Ishikawa (cell line): Measurements from ENCODE around the gene POLD3.

Experiments
- CEBPB ChIP-seq: IDR thresholded peaks from 2 replicates; pipeline ENCODE4 v1.6.1; 2012
- CREB1 ChIP-seq: IDR thresholded peaks from 2 replicates; pipeline ENCODE4 v1.6.1; 2012; ENCODE audit warnings: low read depth
- EGR1 ChIP-seq: IDR thresholded peaks from 2 replicates; pipeline ENCODE4 v1.6.1; 2012
- EP300 ChIP-seq: IDR thresholded peaks from 2 replicates; pipeline ENCODE4 v1.6.1; 2012; ENCODE audit warnings: borderline replicate concordance
- FOXM1 ChIP-seq: IDR thresholded peaks from 2 replicates; pipeline ENCODE4 v1.6.1; 2012; ENCODE audit warnings: low read depth, borderline replicate concordance
- NFIC ChIP-seq: IDR thresholded peaks from 2 replicates; pipeline ENCODE4 v1.6.1; 2012
- RAD21 ChIP-seq: IDR thresholded peaks from 2 replicates; pipeline ENCODE4 v1.6.1; 2012; ENCODE audit warnings: low read depth
- TAF1 ChIP-seq: IDR thresholded peaks from 2 replicates; pipeline ENCODE4 v1.6.1; 2012; ENCODE audit warnings: low read depth, mild to moderate bottlenecking
- TCF12 ChIP-seq: IDR thresholded peaks from 2 replicates; pipeline ENCODE4 v1.6.1; 2012; ENCODE audit warnings: low read depth
- TEAD4 ChIP-seq: IDR thresholded peaks from 2 replicates; pipeline ENCODE4 v1.6.1; 2012
- YY1 ChIP-seq: IDR thresholded peaks from 2 replicates; pipeline ENCODE4 v1.6.1; 2012; ENCODE audit warnings: low read depth
- ZBTB7A ChIP-seq: IDR thresholded peaks from 2 replicates; pipeline ENCODE4 v1.6.1; 2012; ENCODE audit warnings: low read depth
- TF ChIP-seq, protein P1 (sequence below): IDR thresholded peaks from 2 replicates; pipeline ENCODE4 v1.6.1; 2012
- TF ChIP-seq, protein P2 (sequence below): IDR thresholded peaks from 2 replicates; pipeline ENCODE4 v1.6.1; 2012
- TF ChIP-seq, protein P3 (sequence below): IDR thresholded peaks from 2 replicates; pipeline ENCODE4 v1.6.1; 2012; ENCODE audit warnings: low read depth, mild to moderate bottlenecking

The POLD3 gene

DNA sequence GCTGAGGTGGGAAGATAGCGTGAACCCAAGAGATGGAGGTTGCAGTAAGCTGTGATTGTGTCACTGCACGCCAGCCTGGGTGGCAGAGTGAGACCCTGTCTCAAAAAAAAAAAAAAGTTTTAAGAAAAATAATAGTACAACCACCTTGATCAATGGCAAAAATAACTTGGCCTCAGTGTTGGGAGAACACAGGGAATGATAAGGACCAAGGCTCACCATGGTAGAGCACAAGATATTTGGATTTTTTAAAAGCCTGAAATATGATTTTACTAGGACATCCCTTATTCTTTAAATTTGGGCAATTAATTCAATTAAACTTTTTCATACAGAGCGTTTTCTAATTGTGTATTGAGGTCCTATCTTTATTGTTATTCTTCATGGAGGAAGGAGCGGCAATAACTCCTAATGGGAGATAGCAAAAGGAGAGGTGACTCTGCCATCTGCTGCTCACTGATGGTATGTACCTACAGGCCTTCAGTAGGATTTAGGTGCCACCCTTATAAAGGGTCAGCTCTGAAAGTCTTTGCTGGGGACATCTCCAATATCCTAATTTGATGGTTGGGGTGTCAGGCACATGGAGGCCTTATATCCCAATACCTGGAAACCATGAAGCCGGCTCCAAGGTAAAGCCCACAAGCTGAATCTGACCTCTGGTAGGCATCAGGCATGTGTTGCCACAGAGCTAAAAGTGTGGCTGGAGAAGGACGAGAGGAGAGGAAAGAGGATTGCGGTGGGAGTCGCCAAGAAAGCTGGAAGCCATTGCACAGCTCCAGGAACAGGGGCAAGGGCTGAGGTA, 21.9 kb upstream of the POLD3 start:
- TF ChIP-seq TEAD4: no peak
- TF ChIP-seq EGR1: no peak
- TF ChIP-seq RAD21: peak; percentile 97
- TF ChIP-seq, protein P1, sequence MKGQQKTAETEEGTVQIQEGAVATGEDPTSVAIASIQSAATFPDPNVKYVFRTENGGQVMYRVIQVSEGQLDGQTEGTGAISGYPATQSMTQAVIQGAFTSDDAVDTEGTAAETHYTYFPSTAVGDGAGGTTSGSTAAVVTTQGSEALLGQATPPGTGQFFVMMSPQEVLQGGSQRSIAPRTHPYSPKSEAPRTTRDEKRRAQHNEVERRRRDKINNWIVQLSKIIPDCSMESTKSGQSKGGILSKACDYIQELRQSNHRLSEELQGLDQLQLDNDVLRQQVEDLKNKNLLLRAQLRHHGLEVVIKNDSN: no peak
- TF ChIP-seq ZBTB7A: no peak
- TF ChIP-seq YY1: no peak

DNA sequence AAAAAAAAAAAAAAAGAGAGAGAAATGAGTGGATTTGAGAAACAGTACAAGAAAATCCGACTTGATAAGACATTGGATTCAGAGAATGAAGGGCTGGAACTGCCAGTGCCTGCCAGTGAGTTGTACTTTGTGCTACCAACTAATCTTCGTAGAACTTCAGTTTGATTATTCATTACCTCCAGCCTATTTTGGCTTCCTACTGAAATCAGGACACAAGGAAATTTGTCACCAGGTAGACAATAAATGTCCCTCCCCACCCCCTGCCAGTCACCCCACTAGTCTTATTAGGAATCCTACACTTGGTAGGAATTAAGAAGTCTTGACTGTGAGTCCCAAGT, 21.4 kb upstream of the POLD3 start:
- no peak for TF ChIP-seq TEAD4
- TF ChIP-seq, protein P2, sequence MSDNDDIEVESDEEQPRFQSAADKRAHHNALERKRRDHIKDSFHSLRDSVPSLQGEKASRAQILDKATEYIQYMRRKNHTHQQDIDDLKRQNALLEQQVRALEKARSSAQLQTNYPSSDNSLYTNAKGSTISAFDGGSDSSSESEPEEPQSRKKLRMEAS: no peak
- TF ChIP-seq CEBPB: no peak
- TF ChIP-seq, protein P3, sequence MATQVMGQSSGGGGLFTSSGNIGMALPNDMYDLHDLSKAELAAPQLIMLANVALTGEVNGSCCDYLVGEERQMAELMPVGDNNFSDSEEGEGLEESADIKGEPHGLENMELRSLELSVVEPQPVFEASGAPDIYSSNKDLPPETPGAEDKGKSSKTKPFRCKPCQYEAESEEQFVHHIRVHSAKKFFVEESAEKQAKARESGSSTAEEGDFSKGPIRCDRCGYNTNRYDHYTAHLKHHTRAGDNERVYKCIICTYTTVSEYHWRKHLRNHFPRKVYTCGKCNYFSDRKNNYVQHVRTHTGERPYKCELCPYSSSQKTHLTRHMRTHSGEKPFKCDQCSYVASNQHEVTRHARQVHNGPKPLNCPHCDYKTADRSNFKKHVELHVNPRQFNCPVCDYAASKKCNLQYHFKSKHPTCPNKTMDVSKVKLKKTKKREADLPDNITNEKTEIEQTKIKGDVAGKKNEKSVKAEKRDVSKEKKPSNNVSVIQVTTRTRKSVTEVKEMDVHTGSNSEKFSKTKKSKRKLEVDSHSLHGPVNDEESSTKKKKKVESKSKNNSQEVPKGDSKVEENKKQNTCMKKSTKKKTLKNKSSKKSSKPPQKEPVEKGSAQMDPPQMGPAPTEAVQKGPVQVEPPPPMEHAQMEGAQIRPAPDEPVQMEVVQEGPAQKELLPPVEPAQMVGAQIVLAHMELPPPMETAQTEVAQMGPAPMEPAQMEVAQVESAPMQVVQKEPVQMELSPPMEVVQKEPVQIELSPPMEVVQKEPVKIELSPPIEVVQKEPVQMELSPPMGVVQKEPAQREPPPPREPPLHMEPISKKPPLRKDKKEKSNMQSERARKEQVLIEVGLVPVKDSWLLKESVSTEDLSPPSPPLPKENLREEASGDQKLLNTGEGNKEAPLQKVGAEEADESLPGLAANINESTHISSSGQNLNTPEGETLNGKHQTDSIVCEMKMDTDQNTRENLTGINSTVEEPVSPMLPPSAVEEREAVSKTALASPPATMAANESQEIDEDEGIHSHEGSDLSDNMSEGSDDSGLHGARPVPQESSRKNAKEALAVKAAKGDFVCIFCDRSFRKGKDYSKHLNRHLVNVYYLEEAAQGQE: no peak
- no peak for TF ChIP-seq FOXM1
- TF ChIP-seq TCF12: no peak
- TF ChIP-seq RAD21: no peak
- TF ChIP-seq ZBTB7A: no peak

DNA sequence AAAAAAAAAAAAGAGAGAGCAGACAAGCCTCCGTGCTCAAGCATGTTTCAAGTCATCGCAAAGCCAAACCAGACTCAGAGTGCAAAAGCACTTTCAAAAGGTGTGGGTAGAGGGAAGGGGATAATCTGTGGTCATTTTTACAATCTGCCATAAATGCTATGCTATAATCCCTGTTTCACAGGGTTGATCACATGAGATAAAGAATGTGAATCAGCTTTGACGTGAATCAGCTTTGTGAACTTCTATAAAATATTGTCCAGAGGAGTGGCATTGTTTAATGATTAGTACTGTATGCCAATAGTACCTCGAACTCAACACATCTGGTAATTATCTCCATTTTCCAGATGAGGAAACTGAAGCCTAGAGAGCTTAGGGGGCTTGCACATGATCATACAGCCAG, 20.0 kb upstream of the POLD3 start:
- TF ChIP-seq TCF12: no peak
- TF ChIP-seq, protein P1: no peak
- no peak for TF ChIP-seq NFIC
- TF ChIP-seq TEAD4: no peak
- TF ChIP-seq EP300: no peak
- no peak for TF ChIP-seq EGR1
- TF ChIP-seq RAD21: no peak
- TF ChIP-seq, protein P2: no peak
- TF ChIP-seq ZBTB7A: no peak
- TF ChIP-seq TAF1: no peak
- TF ChIP-seq, protein P3: no peak
- no peak for TF ChIP-seq CEBPB
- no peak for TF ChIP-seq CREB1
- no peak for TF ChIP-seq YY1
- no peak for TF ChIP-seq FOXM1

DNA sequence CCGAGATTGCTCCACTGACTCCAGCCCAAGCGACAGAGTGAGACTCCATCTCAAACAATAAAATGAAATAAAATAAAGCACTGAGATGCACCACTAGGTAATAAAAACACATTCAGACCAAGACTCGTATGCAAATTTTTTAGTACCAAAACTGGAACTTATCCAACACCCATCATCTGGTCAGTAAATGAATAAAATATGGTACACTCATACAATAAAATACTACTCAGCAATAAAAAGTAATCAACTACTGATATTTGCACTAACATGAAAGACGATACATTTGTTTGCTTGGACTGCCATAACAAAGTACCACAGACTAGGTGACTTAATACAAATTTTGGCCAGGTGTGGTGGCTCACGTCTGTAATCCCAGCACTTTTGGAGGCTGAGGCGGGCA, 17.8 kb upstream of the POLD3 start:
- no peak for TF ChIP-seq FOXM1
- TF ChIP-seq EGR1: no peak
- no peak for TF ChIP-seq CEBPB
- no peak for TF ChIP-seq CREB1
- no peak for TF ChIP-seq NFIC

DNA sequence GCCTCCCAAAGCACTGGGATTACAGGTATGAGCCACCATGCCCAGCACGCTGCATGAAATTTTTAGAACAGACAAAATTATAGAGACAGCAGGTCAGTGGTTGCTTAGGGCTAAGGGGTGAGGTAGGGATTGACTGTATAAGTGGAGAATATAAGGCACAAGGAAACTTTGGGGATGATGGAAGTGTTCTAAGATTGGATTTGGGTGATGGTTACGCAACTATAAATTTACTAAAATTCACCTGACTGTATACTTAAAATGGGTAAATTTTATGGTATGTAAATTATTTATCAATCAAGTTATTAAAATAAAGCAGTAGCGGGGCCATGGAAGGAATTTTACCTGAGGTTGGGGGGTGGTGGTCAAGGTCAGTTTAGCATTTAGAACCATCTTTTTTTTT, 16.4 kb upstream of the POLD3 start:
- TF ChIP-seq CEBPB (no peak), YY1 (no peak), TAF1 (no peak), EGR1 (no peak), ZBTB7A (no peak), RAD21 (no peak), TCF12 (no peak), EP300 (no peak), CREB1 (no peak), FOXM1 (no peak), NFIC (no peak)
- TF ChIP-seq, protein P2: no peak

DNA sequence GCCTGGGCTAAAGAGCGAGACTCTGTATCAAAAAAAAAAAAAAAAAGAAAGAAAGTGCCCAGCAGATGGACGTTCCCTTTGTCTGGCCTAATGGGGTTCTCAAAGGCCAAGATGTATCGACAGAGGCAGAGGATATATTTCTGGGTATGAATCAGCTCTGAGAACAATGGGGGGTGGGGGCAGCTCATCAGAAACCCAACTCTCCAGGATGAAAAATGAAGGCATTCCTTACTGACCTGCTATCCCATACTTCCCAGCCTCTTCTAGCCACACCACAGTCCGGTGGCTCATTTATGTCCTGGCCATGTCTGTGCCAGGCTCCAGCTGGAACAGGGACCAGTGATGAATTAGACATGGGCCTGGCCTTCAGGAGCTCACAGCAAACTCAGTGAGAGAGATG, 15.2 kb upstream of the POLD3 start:
- no peak for TF ChIP-seq RAD21
- TF ChIP-seq FOXM1: no peak
- TF ChIP-seq ZBTB7A: no peak
- no peak for TF ChIP-seq CREB1
- TF ChIP-seq CEBPB: no peak
- no peak for TF ChIP-seq TCF12
- TF ChIP-seq YY1: no peak
